HepG2 (cell line): ENCODE data around the gene KRTAP10-4. TPM values are rescaled to one million over a fixed set of nuclear protein-coding genes. Genes with fewer than 3 reads are reported as not detected.
"Not testable (repeated sequence)": the region's sequence is repeated elsewhere in the genome, so short reads cannot be mapped to it uniquely, and the experiment has no call there.

Experiments
- ATAC-seq: fragments of 200-7000 bp; cut with Tn5 transposase; 3 replicates; pipeline ENCODE4 v1.9.1; 2020; ENCODE audit warnings: mild to moderate bottlenecking, moderate library complexity
- BruUV-seq: library from RNA; stranded (reverse); fragments of 400-500 nt; replicated peaks from 2 replicates; lab custom pipeline; 2021; lab: Mats Ljungman, UMichigan
- CTCF ChIA-PET: fragments of 300-600 bp; formaldehyde crosslinking; extraction: SDS; loops from one replicate; lab custom pipeline; 2021; ENCODE audit warnings: low total read pairs, inconsistent platforms, low intra/inter-chr PET ratio; lab: Yijun Ruan, JAX
- POLR2A ChIA-PET: fragments of 350-600 bp; sonication (Branson Sonifier 250); formaldehyde crosslinking; loops from one replicate; lab custom pipeline; 2020; ENCODE audit warnings: antibody characterized with exemption, inconsistent platforms; lab: Yijun Ruan, JAX
- DNase-seq: peaks from one replicate; pipeline ENCODE4 v3.0.0-alpha.2; 2015; ENCODE audit warnings: low spot score
- FAIRE-seq: peaks from 3 replicates; lab custom pipeline; 2011; peaks lifted over from hg19 to GRCh38; lab: Jason Lieb, UNC
- H2AFZ ChIP-seq: one replicate; pipeline ENCODE4 v1.6.1; 2011; ENCODE audit warnings: low read length, inconsistent platforms
- H3K27ac ChIP-seq: fragments of 300-600 bp; 3 replicates; pipeline ENCODE4 v1.8.0; 2011; ENCODE audit warnings: mixed run types, mild to moderate bottlenecking, mixed read lengths, low read length, inconsistent platforms; ENCODE audit not compliant: insufficient read depth; ENCODE audit errors: extremely low read length
- H3K27me3 ChIP-seq, 2 experiments: fragments of 200-600 bp in 1 of 2; 2 replicates in 1 of 2; 3 replicates in 1 of 2; pipeline versions ENCODE4 v1.6.0 to v1.8.0; 2011; ENCODE audit warnings: low read length in 2 of 2, mild to moderate bottlenecking in 2 of 2, moderate library complexity in 2 of 2, inconsistent platforms in 1 of 2; ENCODE audit not compliant: insufficient read depth in 2 of 2, control insufficient read depth in 1 of 2
- H3K36me3 ChIP-seq, 2 experiments: fragments of 200-600 bp in 1 of 2; replicated peaks in 1 of 2; 2 replicates in 1 of 2; 3 replicates in 1 of 2; pipeline versions ENCODE4 v1.5.1 to v1.8.0; 2011; ENCODE audit warnings: low read length in 2 of 2, inconsistent platforms in 1 of 2; ENCODE audit not compliant: insufficient read depth in 2 of 2, control insufficient read depth in 1 of 2
- H3K4me1 ChIP-seq: 2 replicates; pipeline ENCODE4 v1.5.1; 2012; ENCODE audit warnings: low read length, inconsistent platforms; ENCODE audit not compliant: insufficient read depth
- H3K4me2 ChIP-seq: 2 replicates; pipeline ENCODE4 v1.6.0; 2011; ENCODE audit warnings: low read depth, low read length, inconsistent platforms
- H3K4me3 ChIP-seq, 3 experiments: fragments of 200-600 bp in 1 of 3; sonication (generic), shearing (Covaris generic) in 1 of 3; replicated peaks in 1 of 3; 2 replicates each; pipeline ENCODE4 v1.5.1; 2011 to 2016; ENCODE audit warnings: low read length in 3 of 3, inconsistent platforms in 2 of 3, low read depth in 2 of 3, mild to moderate bottlenecking in 2 of 3, control low read depth in 1 of 3, mixed read lengths in 1 of 3; ENCODE audit not compliant: insufficient read depth in 1 of 3
- H3K79me2 ChIP-seq: one replicate; pipeline ENCODE4 v1.6.1; 2011; ENCODE audit warnings: low read length, inconsistent platforms; ENCODE audit not compliant: insufficient read depth
- H3K9ac ChIP-seq: 2 replicates; pipeline ENCODE4 v1.6.0; 2011; ENCODE audit warnings: mild to moderate bottlenecking, low read depth, low read length, inconsistent platforms; ENCODE audit not compliant: insufficient read depth
- H3K9me3 ChIP-seq: 2 replicates; pipeline ENCODE4 v1.5.1; 2012; ENCODE audit warnings: mild to moderate bottlenecking, low read length
- H4K20me1 ChIP-seq: 2 replicates; pipeline ENCODE4 v1.6.0; 2011; ENCODE audit warnings: inconsistent platforms, mild to moderate bottlenecking, low read length, moderate library complexity; ENCODE audit not compliant: insufficient read depth
- GABPB1 ChIP-seq: IDR thresholded peaks from 2 replicates; pipeline ENCODE4 v1.6.1; 2016; ENCODE audit warnings: mild to moderate bottlenecking, missing genetic modification reagents, moderate library complexity, missing compliant biosample characterization
- HNRNPL ChIP-seq: fragments of 200-400 bp; formaldehyde crosslinking; IDR thresholded peaks from 2 replicates; pipeline ENCODE4 v1.6.1; 2017; ENCODE audit warnings: mild to moderate bottlenecking, low read depth, low read length
- ZMYM3 ChIP-seq: sonication (generic); formaldehyde crosslinking; IDR thresholded peaks from 2 replicates; pipeline ENCODE4 v1.5.1; 2020; ENCODE audit warnings: mild to moderate bottlenecking, missing genetic modification reagents
- ZNF292 ChIP-seq: sonication (generic); formaldehyde crosslinking; IDR thresholded peaks from 2 replicates; pipeline ENCODE4 v1.8.1; 2022; ENCODE audit warnings: mild to moderate bottlenecking, low read depth, missing genetic modification reagents, borderline replicate concordance
- WGBS: methylation state at CpG from one replicate; pipeline ENCODE4 v1.1.6; 2017; ENCODE audit warnings: low lambda C conversion rate; 5-methylcytosine and 5-hydroxymethylcytosine counted together
- in situ Hi-C: cut with HindIII; loops from 2 replicates; pipeline ENCODE4 v1.10.0; 2017; ENCODE audit warnings: low pct_unique_long_range_greater_than_20kb; ENCODE audit not compliant: extremely low pct_ligation_motif_present
- intact Hi-C: fragments of 100-400 bp; cut with micrococcal nuclease; formaldehyde crosslinking; loops from one replicate; pipeline ENCODE4 v1.10.0; 2022; ENCODE audit not compliant: unreplicated experiment
- polyA plus RNA-seq, 8 experiments: library from polyadenylated mRNA; depleted of rRNA in 3 of 8; stranded (reverse) in 7 of 8; unstranded in 1 of 8; fragments of >200 nt; fragmentation: Illumina TruSeq in 4 of 8; extraction: Trizol in 4 of 8; gene quantifications; 2 replicates each; pipeline versions ENCODE4 v1.2.1 to v1.2.3, GENCODE V29; 2011 to 2016; ENCODE audit warnings: low read depth in 4 of 8, missing spikeins in 1 of 8, mixed read lengths in 1 of 8; ENCODE audit not compliant: insufficient read depth in 1 of 8
- total RNA-seq, 5 experiments: library from RNA; depleted of rRNA; stranded (reverse); fragments of >200 nt; fragmentation: Illumina TruSeq; extraction: Trizol; gene quantifications; 2 replicates each; pipeline ENCODE4 v1.2.3, GENCODE V29; 2016; ENCODE audit warnings: low read depth in 1 of 5
- TF ChIP-seq, protein P1 (sequence below): IDR thresholded peaks from 2 replicates; pipeline ENCODE4 v1.6.1; 2012; ENCODE audit warnings: inconsistent platforms
- TF ChIP-seq, protein P2 (sequence below): sonication (generic); formaldehyde crosslinking; IDR thresholded peaks from 2 replicates; pipeline ENCODE4 v1.5.1; 2020; ENCODE audit warnings: mild to moderate bottlenecking, missing genetic modification reagents, moderate library complexity

The KRTAP10-4 gene
- total and polyA plus RNA-seq, 2 of the 13 experiments (the other 11 are each of a cell fraction or from before 2014, with no cell fraction given), result not detected

DNA sequence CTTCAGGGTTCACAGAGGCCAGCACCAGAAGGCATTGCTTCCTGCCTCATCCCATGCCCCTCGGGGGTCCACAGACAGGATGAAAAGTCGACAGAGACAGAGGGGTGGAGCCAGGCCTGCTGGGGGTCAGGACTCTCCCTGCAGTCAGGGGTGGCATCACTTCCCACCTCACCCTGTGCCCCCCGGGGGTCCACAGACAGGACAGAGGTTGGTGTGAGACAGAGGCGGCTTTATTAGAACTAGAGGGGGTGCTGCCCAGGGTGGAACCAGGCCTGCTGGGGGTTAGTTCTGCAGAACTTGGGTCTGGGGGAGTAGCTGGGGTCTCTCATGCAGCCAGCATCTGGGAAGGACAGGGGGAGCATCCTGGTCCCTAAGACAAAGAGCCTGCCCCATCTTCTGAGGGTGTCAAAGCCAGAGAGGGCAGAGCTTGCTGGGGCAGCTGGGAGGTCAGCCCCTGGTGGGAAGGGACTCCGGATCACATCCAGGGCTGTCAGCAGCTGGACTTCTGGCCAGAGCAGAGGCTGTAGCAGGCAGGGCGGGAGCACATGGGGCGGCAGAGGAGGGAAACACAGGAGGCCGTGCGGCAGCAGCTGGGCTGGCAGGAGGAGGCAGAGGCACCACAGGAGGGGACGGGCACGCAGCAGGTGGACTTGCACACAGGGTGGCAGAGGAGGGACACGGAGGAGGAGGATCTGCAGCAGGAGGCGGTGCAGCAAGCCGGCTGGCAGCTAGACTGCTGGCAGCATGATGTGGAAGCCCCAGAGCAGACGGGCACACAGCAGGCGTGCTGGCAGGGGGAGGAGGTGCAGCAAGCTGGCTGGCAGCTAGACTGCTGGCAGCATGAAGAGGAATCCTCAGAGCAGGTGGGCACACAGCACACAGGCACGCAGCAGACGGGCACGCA is 17.6 kb downstream of the KRTAP10-4 start:
- TF ChIP-seq, protein P1, sequence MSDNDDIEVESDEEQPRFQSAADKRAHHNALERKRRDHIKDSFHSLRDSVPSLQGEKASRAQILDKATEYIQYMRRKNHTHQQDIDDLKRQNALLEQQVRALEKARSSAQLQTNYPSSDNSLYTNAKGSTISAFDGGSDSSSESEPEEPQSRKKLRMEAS, result 0 out of 2 replicates have a peak, but pooled peaks have one; percentile 20
- TF ChIP-seq HNRNPL, result 0 out of 2 replicates have a peak, but pooled peaks have one; percentile 39
- TF ChIP-seq, protein P2, sequence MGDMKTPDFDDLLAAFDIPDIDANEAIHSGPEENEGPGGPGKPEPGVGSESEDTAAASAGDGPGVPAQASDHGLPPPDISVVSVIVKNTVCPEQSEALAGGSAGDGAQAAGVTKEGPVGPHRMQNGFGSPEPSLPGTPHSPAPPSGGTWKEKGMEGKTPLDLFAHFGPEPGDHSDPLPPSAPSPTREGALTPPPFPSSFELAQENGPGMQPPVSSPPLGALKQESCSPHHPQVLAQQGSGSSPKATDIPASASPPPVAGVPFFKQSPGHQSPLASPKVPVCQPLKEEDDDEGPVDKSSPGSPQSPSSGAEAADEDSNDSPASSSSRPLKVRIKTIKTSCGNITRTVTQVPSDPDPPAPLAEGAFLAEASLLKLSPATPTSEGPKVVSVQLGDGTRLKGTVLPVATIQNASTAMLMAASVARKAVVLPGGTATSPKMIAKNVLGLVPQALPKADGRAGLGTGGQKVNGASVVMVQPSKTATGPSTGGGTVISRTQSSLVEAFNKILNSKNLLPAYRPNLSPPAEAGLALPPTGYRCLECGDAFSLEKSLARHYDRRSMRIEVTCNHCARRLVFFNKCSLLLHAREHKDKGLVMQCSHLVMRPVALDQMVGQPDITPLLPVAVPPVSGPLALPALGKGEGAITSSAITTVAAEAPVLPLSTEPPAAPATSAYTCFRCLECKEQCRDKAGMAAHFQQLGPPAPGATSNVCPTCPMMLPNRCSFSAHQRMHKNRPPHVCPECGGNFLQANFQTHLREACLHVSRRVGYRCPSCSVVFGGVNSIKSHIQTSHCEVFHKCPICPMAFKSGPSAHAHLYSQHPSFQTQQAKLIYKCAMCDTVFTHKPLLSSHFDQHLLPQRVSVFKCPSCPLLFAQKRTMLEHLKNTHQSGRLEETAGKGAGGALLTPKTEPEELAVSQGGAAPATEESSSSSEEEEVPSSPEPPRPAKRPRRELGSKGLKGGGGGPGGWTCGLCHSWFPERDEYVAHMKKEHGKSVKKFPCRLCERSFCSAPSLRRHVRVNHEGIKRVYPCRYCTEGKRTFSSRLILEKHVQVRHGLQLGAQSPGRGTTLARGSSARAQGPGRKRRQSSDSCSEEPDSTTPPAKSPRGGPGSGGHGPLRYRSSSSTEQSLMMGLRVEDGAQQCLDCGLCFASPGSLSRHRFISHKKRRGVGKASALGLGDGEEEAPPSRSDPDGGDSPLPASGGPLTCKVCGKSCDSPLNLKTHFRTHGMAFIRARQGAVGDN (CRISPR knock-in tag), result peak; percentile 62
- TF ChIP-seq GABPB1 (CRISPR knock-in tag), result peak; percentile 26; the same call in 1 of the 2 replicates
- 0 out of 2 replicates have a peak, but pooled peaks have one; percentile 36 for TF ChIP-seq ZNF292
- peak; percentile 94 for TF ChIP-seq ZMYM3
- peak; percentile 65 for ATAC-seq
- DNase-seq, H3K4me2 ChIP-seq, H3K27ac ChIP-seq, intact Hi-C loops, H4K20me1 ChIP-seq, POLR2A ChIA-PET, in situ Hi-C loops, CTCF ChIA-PET, H2AFZ ChIP-seq, H3K27me3 ChIP-seq, FAIRE-seq, BruUV-seq, H3K9me3 ChIP-seq, H3K36me3 ChIP-seq, H3K9ac ChIP-seq, H3K4me3 ChIP-seq, H3K79me2 ChIP-seq: not testable (repeated sequence)
- WGBS, result 57% methylated on average over 17 of the region's 19 CpGs
- peaks cover 52% of the 10 kb centered on the region for H3K4me1 ChIP-seq
